GM19328 (cell line): ENCODE results near the gene POU6F2.
"Not testable (repeated sequence)": the region's sequence is repeated elsewhere in the genome, so short reads cannot be mapped to it uniquely, and the experiment has no call there.

Source experiments
- ATAC-seq: cut with Tn5 transposase; IDR thresholded peaks from one replicate; pipeline ENCODE4 v1.9.1; 2021; ENCODE audit warnings: mild to moderate bottlenecking, moderate library complexity; ENCODE audit not compliant: unreplicated experiment

POU6F2 gene

DNA sequence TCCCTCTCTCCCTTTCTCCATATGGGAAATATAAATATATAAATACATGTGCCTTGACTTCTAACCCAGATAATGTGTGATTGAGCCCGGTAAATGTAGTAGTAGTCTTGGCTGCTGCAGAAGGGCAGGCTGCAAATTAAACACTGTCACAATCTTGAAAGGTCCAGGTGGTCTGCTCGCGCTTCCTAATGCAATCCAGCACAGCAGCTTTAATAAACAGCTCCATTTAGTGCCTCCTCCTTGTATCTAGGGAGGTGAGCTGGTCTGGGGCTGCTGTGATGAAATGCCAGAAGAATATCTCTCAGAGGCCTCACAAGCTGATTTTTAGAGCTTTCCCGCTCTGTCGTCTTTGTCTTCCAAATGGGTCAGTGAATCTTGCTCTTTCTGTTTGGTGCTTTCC lies 782 bp downstream of the POU6F2 start:
- no peak for ATAC-seq

DNA sequence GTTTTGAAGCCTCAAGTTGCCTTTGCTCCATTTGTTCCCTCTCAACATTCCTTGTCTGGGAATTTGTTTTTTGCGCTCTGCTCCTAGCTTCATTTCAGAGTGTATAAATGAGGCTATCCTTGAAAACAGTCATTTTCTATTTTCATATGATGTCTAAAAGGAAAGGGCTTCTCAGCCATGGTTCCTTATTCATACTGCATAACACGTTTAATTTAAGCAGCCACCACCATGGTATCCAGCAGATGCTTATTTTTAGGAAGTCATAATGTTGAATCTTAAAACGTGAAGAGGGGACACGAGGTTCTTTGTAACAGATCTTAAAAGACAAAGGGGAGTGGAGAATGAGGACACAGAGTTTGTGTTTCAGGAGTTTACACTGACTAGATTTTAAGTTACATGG lies 14.5 kb downstream of the POU6F2 start:
- ATAC-seq = no peak

DNA sequence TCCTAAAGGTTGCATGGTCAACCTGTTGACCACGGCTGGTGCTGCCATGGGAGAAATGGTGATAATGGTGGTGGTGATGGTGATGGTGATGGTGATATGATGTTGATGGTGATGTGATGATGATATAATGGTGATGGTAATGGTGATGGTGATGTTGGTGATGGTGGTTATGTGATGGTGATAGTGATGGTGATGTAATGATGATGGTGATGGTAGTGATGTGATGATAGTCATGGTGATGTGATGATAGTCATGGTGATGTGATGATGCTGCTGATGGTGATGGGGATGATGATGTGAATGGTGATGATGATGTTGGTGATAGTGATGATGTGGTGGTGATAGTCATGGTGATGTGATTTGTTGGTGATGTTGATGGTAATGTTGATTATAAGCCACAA lies 23.9 kb downstream of the POU6F2 start:
- no peak for ATAC-seq

DNA sequence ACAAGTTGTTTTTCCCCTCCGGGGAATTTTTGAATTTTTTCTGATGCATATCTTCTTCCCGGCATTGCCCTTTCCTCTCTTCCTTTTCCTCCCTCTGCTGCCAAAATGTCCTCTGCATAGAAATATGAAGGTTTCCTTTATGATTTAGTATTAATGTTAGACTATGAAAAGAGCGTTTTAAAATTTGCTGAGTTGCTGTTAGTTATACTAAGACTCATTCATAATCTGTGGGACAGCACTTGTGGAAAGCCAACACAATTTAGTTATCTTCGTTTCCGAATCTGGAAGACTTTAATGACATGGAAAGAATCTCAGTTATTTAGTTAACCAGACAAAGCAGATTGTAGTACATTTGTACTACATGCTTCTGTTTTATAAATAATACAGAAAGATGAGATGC lies 25.0 kb downstream of the POU6F2 start:
- ATAC-seq = no peak

- no peak for ATAC-seq
These were observed 27.3 kb downstream of the POU6F2 start for GRCh38 chr7:39005036-39005435.

GRCh38 chr7:39005461-39005860 lies 27.8 kb downstream of the POU6F2 start:
- no peak for ATAC-seq

DNA sequence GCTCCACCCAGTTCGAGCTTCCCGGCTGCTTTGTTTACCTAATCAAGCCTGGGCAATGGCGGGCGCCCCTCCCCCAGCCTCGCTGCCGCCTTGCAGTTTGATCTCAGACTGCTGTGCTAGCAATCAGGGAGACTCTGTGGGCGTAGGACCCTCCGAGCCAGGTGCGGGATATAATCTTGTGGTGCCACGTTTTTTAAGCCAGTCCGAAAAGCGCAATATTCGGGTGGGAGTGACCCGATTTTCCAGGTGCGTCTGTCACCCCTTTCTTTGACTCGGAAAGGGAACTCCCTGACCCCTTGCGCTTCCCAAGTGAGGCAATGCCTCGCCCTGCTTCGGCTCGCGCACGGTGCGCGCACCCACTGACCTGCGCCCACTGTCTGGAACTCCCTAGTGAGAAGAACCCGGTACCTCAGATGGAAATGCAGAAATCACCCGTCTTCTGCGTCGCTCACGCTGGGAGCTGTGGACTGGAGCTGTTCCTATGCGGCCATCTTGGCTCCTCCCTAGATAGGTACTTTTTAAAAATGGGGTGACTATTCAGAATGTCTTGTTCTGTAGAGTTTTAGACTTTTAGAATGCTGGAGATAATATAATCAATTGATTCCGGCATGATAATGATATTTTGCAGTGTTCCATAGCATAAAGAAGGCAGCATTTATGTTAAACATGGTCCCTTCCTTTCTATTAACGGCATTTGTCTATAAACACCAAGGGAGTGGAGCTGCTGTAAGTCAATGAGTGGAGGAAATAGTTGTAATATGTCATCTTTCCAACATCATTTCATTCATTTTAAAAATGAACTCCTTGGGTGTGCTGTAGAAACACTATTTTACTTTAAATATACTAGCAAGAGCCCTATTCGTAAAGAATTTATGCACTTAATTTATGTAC lies 35.6 kb downstream of the POU6F2 start:
- ATAC-seq = not testable (repeated sequence)

GRCh38 chr7:39016609-39017008 lies 38.9 kb downstream of the POU6F2 start:
- ATAC-seq = no peak

- ATAC-seq = no peak
These were observed 39.7 kb downstream of the POU6F2 start for GRCh38 chr7:39017369-39017915.

GRCh38 chr7:39022796-39023195 lies 45.1 kb downstream of the POU6F2 start:
- no peak for ATAC-seq

- no peak for ATAC-seq
These were observed 49.8 kb downstream of the POU6F2 start for GRCh38 chr7:39027491-39027890.

DNA sequence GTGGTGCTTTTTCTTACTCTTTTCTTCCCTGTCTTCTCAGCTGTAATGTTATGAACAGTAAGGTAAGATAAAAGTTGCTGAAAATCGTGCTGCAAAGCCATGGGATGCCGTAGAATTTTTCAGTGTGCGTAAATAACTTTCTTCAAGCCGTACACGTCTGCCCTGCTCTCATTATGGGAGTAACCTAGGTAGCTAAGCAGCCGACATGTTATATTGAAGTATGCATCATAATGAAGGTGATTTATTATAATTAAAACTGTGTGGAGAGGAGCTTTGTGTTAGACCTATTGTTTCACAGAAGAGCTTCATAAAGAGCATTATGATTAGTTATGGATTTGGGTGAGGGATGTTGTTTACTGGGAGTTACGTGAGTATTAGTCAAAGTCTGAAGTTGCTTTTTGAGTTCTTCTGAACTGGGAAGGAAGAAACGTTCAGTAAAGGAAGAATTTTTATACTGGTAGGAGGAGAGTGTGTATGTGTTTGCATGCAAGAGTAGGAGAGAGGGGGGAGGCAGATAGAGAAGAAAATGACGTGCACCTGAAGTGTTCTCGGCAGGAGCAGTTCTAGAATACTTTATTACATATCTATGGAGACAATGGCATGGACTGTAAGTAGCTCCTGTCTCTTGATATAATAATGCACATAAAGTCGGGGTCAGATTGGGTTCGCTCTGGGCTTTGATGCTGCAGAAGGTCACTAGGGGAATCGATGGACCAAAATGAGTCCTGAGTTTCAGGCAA lies 56.3 kb downstream of the POU6F2 start:
- ATAC-seq = no peak

- ATAC-seq = no peak
These were observed 57.4 kb downstream of the POU6F2 start for GRCh38 chr7:39035156-39035555.

DNA sequence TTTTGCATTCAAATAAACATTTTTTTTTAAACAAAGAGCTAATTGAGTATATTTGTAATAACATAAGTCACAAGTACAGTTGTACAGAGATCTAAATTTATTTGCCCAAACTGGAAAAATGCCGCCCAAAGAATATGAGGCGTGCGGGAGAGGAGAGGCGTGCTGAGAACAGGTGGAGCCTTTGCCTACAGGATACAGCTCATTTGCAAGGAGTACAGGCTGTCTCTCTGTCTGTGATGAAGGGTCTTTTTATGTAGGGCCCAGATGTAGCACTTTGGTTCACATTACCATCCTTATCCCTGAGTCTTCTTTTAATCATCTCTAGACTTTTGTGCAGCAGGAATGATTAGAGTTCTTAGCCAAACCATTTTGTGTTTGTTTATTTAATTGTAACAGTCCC lies 58.2 kb downstream of the POU6F2 start:
- no peak for ATAC-seq

GRCh38 chr7:39042670-39043069 lies 65.0 kb downstream of the POU6F2 start:
- ATAC-seq = no peak

DNA sequence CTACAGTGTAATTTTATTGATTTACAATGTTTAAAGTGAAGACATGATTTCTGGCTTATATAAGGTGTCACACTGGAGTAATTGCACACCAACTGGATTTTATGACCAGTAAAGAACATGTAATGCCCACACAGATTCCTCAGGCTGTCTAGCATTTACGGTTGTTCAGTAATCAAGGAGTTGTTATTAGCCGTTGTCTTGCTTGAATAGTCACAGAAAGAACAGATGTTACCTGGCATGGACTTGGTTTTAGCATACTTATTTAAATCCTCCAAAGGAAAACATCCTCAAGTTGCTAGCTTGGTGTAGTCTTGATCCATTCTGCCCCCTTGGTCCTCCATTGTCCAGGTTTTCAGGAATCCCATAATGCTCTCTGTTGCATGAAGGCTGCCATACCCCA lies 65.8 kb downstream of the POU6F2 start:
- no peak for ATAC-seq

DNA sequence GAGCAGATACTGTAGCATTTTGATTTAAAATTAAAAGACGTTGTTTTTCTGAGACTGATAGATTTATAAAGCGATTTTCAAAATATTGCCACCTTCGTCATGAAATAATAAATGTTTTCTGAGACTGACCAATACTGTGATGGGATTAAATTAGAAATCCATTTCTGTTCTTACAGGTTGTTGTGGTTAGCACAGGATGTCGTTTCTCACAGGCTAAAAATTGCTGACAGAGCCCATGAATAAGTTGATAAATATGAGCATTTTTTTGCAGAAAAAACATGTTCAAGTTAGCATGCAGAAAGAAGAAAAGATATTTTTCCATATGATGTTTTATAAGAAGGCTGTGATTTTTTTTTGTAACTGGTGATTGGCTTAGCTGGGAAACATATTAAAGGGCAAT lies 66.8 kb downstream of the POU6F2 start:
- ATAC-seq = no peak

GRCh38 chr7:39045231-39045630 lies 67.5 kb downstream of the POU6F2 start:
- no peak for ATAC-seq

DNA sequence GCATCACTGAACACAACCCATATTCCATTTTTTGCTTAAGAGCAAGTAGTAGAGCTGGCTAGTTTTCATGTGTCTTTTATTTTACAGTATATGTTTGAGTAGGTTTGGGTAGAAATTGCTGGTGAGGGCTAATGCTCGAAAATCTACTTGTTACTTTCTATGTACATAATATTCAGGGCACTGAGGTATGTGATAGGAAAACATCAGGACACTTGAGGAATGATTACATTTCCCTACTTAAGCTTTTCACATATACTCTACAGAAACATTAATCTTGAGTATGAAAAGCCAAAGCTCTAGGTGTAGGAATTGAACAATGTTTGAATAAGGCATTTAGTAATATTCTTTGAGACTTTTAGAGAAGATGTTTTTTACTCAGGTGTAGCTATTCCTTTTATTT lies 73.6 kb downstream of the POU6F2 start:
- ATAC-seq = no peak

- no peak for ATAC-seq
These were observed 74.0 kb downstream of the POU6F2 start for GRCh38 chr7:39051707-39052106.

DNA sequence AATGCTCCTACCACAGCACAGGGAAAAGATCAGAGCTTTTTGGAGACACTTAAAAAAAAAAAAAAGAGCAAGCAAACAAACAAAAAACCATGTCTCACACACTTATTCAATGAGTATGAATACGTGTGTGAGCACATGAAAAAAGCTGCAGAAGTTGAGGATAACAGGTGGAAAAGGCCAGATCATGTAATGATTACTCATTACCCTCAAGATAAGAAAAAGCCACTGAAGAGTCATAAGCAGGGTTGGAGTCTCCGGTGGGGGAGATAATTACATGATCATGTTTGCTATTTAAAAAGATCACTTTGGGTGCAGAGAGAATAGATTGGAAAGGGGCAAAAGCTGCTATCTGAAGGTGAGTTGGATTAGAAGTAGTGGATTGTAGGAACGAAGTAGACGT lies 77.0 kb downstream of the POU6F2 start:
- ATAC-seq = no peak

DNA sequence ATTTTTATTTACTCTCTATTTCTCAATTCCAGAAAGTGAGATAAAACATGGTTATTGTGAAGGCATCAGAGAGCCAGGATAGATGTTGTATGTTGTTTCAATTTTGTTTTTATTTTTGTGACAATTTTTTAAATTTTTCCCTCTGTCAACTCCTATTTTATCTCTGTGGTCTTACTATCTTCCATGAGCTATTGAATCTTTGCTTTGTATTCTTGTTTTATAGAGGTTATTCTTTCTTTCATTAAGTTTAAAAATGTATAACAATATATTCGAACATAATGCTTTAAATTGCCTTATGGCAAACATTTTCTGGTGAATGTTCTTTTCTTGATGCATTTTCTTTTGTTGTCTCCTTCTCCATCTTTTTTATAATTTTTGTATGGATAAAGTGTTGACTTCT lies 78.4 kb downstream of the POU6F2 start:
- no peak for ATAC-seq
